GM23338 (cell line): ENCODE results near the gene MYT1. TPM values are rescaled to one million over a fixed set of nuclear protein-coding genes. Genes with fewer than 3 reads are reported as not detected.

Experiments used
- ATAC-seq: fragments of 200-7000 bp; cut with Tn5 transposase; 3 replicates; pipeline ENCODE4 v1.9.1; 2020
- DNase-seq: peaks from one replicate; pipeline ENCODE4 v3.0.0-alpha.2; 2015; ENCODE audit warnings: low spot score
- H2AFZ ChIP-seq: fragments of 200-600 bp; sonication (generic); 2 replicates; pipeline ENCODE4 v1.8.0; 2016; ENCODE audit warnings: antibody characterized with exemption, mild to moderate bottlenecking, moderate library complexity
- H3F3A ChIP-seq: fragments of 200-600 bp; sonication (generic); replicated peaks from 2 replicates; pipeline ENCODE4 v1.8.0; 2017; ENCODE audit warnings: antibody characterized with exemption, mixed run types, low read depth
- H3K27ac ChIP-seq: fragments of 200-600 bp; sonication (generic); 2 replicates; pipeline ENCODE4 v1.6.1; 2016; ENCODE audit warnings: low read depth
- H3K27me3 ChIP-seq: fragments of 200-600 bp; sonication (generic); 2 replicates; pipeline ENCODE4 v1.8.0; 2016; ENCODE audit warnings: mild to moderate bottlenecking, mixed run types, moderate library complexity; ENCODE audit not compliant: insufficient read depth
- H3K36me3 ChIP-seq: fragments of 200-600 bp; sonication (generic); 2 replicates; pipeline ENCODE4 v1.8.0; 2016; ENCODE audit warnings: mild to moderate bottlenecking; ENCODE audit not compliant: insufficient read depth
- H3K4me1 ChIP-seq: fragments of 200-600 bp; sonication (generic); 2 replicates; pipeline ENCODE4 v1.8.0; 2016; ENCODE audit warnings: mild to moderate bottlenecking, moderate library complexity; ENCODE audit not compliant: insufficient read depth
- H3K4me2 ChIP-seq: fragments of 200-600 bp; sonication (generic); 2 replicates; pipeline ENCODE4 v1.7.1; 2017; ENCODE audit warnings: mixed run types
- H3K4me3 ChIP-seq: fragments of 200-600 bp; sonication (generic); 2 replicates; pipeline ENCODE4 v1.6.1; 2016; ENCODE audit warnings: mixed run types
- H3K79me2 ChIP-seq: fragments of 200-600 bp; sonication (generic); replicated peaks from 2 replicates; pipeline ENCODE4 v1.8.0; 2017; ENCODE audit warnings: mild to moderate bottlenecking; ENCODE audit not compliant: insufficient read depth
- H3K9me2 ChIP-seq: fragments of 200-600 bp; sonication (generic); 2 replicates; pipeline ENCODE4 v1.8.0; 2017; ENCODE audit not compliant: insufficient read depth
- H4K20me1 ChIP-seq: fragments of 200-600 bp; sonication (generic); replicated peaks from 2 replicates; pipeline ENCODE4 v1.8.0; 2017; ENCODE audit warnings: mild to moderate bottlenecking; ENCODE audit not compliant: insufficient read depth
- H3K27ac Mint-ChIP-seq: 2 replicates; pipeline ENCODE4 v1.8.0; 2020; ENCODE audit warnings: inconsistent platforms, mild to moderate bottlenecking, moderate library complexity, mixed read lengths
- H3K27me3 Mint-ChIP-seq: 3 replicates; pipeline ENCODE4 v1.8.0; 2022; ENCODE audit warnings: low read depth, mild to moderate bottlenecking, moderate library complexity, mixed read lengths, inconsistent platforms; ENCODE audit not compliant: insufficient read depth, poor library complexity
- H3K36me3 Mint-ChIP-seq: 3 replicates; pipeline ENCODE4 v1.8.0; 2021; ENCODE audit warnings: low read depth, mild to moderate bottlenecking, inconsistent platforms, moderate library complexity, mixed read lengths
- H3K4me1 Mint-ChIP-seq: 3 replicates; pipeline ENCODE4 v1.8.0; 2020; ENCODE audit warnings: mild to moderate bottlenecking, inconsistent platforms, mixed read lengths
- H3K4me3 Mint-ChIP-seq: 3 replicates; pipeline ENCODE4 v1.8.0; 2021; ENCODE audit warnings: moderate library complexity, mild to moderate bottlenecking, inconsistent platforms, mixed read lengths
- H3K9me3 Mint-ChIP-seq: 3 replicates; pipeline ENCODE4 v1.8.0; 2020; ENCODE audit warnings: moderate library complexity, mild to moderate bottlenecking, inconsistent platforms, mixed read lengths
- CREB1 ChIP-seq: fragments of 250-450 bp; sonication (Bioruptor Pico); IDR thresholded peaks from 2 replicates; pipeline ENCODE4 v1.5.0; 2020; ENCODE audit warnings: low read depth, mild to moderate bottlenecking, moderate library complexity
- ETS1 ChIP-seq: IDR thresholded peaks from 2 replicates; pipeline ENCODE4 v1.6.1; 2016; ENCODE audit warnings: antibody characterized with exemption
- EZH2 ChIP-seq: fragments of 200-600 bp; sonication (generic); IDR thresholded peaks from one replicate; pipeline ENCODE4 v1.8.0; 2017; ENCODE audit warnings: antibody characterized with exemption, mild to moderate bottlenecking, low read depth; ENCODE audit not compliant: unreplicated experiment
- EZH2phosphoT487 ChIP-seq: fragments of 200-600 bp; sonication (generic); IDR thresholded peaks from one replicate; pipeline ENCODE4 v1.8.1; 2018; ENCODE audit warnings: antibody characterized with exemption; ENCODE audit not compliant: unreplicated experiment
- JUNB ChIP-seq: IDR thresholded peaks from one replicate; pipeline ENCODE4 v1.6.1; 2016; ENCODE audit warnings: antibody characterized with exemption; ENCODE audit not compliant: unreplicated experiment
- NANOG ChIP-seq: IDR thresholded peaks from 2 replicates; pipeline ENCODE4 v1.6.1; 2016; ENCODE audit warnings: antibody characterized with exemption, borderline replicate concordance
- POLR2AphosphoS5 ChIP-seq: IDR thresholded peaks from 2 replicates; pipeline ENCODE4 v1.6.1; 2016; ENCODE audit warnings: antibody characterized with exemption, low read depth
- REST ChIP-seq: IDR thresholded peaks from one replicate; pipeline ENCODE4 v1.6.1; 2018; ENCODE audit warnings: antibody characterized with exemption; ENCODE audit not compliant: unreplicated experiment
- STAT1 ChIP-seq: IDR thresholded peaks from one replicate; pipeline ENCODE4 v1.6.1; 2016; ENCODE audit warnings: antibody characterized with exemption; ENCODE audit not compliant: unreplicated experiment
- ZNF114 ChIP-seq: fragments of 250-450 bp; sonication (Bioruptor Pico); IDR thresholded peaks from 2 replicates; pipeline ENCODE4 v1.5.0; 2020; ENCODE audit warnings: mild to moderate bottlenecking, moderate library complexity
- ZNF331 ChIP-seq: fragments of 250-450 bp; sonication (Bioruptor Pico); IDR thresholded peaks from 2 replicates; pipeline ENCODE4 v1.5.0; 2020; ENCODE audit warnings: low read depth, mild to moderate bottlenecking, moderate library complexity
- ZNF462 ChIP-seq: fragments of 250-450 bp; sonication (Bioruptor Pico); IDR thresholded peaks from 2 replicates; pipeline ENCODE4 v1.5.0; 2020; ENCODE audit warnings: mild to moderate bottlenecking, moderate library complexity
- polyA plus RNA-seq: library from polyadenylated mRNA; unstranded; fragments of >200 nt; fragmentation: Nextera tagmentation; extraction: Ambion mirVana; gene quantifications from 2 replicates; pipeline ENCODE4 v1.2.1, GENCODE V29; 2016
- total RNA-seq: library from RNA; depleted of rRNA; stranded (reverse); fragments of >200 nt; shearing (Covaris generic); gene quantifications from 2 replicates; pipeline ENCODE4 v1.2.3, GENCODE V29; 2014
- TF ChIP-seq, protein P1 (sequence below), 2 experiments: fragments of 200-600 bp in 1 of 2; sonication (generic) in 1 of 2; conservative IDR thresholded peaks; 2 replicates each; pipeline versions ENCODE4 v1.5.1 to v1.6.1; 2016 to 2017; ENCODE audit warnings: antibody characterized with exemption in 2 of 2, low read depth in 2 of 2, mild to moderate bottlenecking in 2 of 2, moderate library complexity in 1 of 2

MYT1 gene
- total and polyA plus RNA-seq, 2 experiments from 2014 or later, result 0.83 to 1.6 TPM

- Histone ChIP-seq H3K9me2 (no peaks in the 10 kb centered on the region), H3K79me2 (peaks cover 87% of the 10 kb centered on the region), H4K20me1 (peaks cover 12% of the 10 kb centered on the region), H3K27me3 (no peaks in the 10 kb centered on the region), H3F3A (0 out of 2 replicates have a peak, but pooled peaks cover 3% of the 10 kb centered on the region), H3K4me3 (no peak overlapping the region), H3K27ac (no peak overlapping the region), H3K36me3 (no peaks in the 10 kb centered on the region; the same call in 1 of the 2 replicates), H2AFZ (no peak overlapping the region), H3K4me2 (no peak overlapping the region), H3K4me1 (peaks cover 24% of the 10 kb centered on the region)
- Mint-ChIP-seq H3K4me3 (no peak overlapping the region), H3K9me3 (no peaks in the 10 kb centered on the region; the same call in 2 of the 3 replicates), H3K27me3 (peaks cover 7% of the 10 kb centered on the region), H3K27ac (no peak overlapping the region), H3K36me3 (peaks cover 12% of the 10 kb centered on the region; the same call in 2 of the 3 replicates), H3K4me1 (peaks cover 26% of the 10 kb centered on the region)
- no peak for TF ChIP-seq CREB1
- no peak for TF ChIP-seq ZNF114
- TF ChIP-seq ZNF331, result no peak
- TF ChIP-seq JUNB, result no peak
- TF ChIP-seq POLR2AphosphoS5, result no peak
- no peak for TF ChIP-seq REST
- TF ChIP-seq EZH2, result no peak
- TF ChIP-seq ZNF462, result no peak
- TF ChIP-seq, protein P1, sequence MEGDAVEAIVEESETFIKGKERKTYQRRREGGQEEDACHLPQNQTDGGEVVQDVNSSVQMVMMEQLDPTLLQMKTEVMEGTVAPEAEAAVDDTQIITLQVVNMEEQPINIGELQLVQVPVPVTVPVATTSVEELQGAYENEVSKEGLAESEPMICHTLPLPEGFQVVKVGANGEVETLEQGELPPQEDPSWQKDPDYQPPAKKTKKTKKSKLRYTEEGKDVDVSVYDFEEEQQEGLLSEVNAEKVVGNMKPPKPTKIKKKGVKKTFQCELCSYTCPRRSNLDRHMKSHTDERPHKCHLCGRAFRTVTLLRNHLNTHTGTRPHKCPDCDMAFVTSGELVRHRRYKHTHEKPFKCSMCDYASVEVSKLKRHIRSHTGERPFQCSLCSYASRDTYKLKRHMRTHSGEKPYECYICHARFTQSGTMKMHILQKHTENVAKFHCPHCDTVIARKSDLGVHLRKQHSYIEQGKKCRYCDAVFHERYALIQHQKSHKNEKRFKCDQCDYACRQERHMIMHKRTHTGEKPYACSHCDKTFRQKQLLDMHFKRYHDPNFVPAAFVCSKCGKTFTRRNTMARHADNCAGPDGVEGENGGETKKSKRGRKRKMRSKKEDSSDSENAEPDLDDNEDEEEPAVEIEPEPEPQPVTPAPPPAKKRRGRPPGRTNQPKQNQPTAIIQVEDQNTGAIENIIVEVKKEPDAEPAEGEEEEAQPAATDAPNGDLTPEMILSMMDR (conservative IDR thresholded peaks at IDR 0.05; ENCODE audit: low read depth in 2 of 2), result no peak
- no peak for TF ChIP-seq EZH2phosphoT487
- TF ChIP-seq NANOG, result no peak
- no peak for TF ChIP-seq STAT1
- no peak for TF ChIP-seq ETS1
- ATAC-seq (no peak), DNase-seq (no peak)
These were observed 96.0 kb downstream of the MYT1 start for GRCh38 chr20:64260239-64260638.
